HFFc6 (cell line): ENCODE data around the gene CASP12. TPM values are rescaled to one million over a fixed set of nuclear protein-coding genes. Genes with fewer than 3 reads are reported as not detected.
A peak's percentile ranks its signal among the peaks of the same experiment; 100 is the strongest.

Experiments
- DNase-seq: peaks from one replicate; pipeline ENCODE4 v3.0.0-alpha.2; 2018
- H3K27ac Mint-ChIP-seq: 2 replicates; pipeline ENCODE4 v1.8.0; 2020; ENCODE audit warnings: mild to moderate bottlenecking, mixed read lengths
- H3K27me3 Mint-ChIP-seq: 2 replicates; pipeline ENCODE4 v1.8.0; 2021; ENCODE audit warnings: mild to moderate bottlenecking, moderate library complexity, mixed read lengths; ENCODE audit not compliant: insufficient read depth
- H3K36me3 Mint-ChIP-seq: 2 replicates; pipeline ENCODE4 v1.8.0; 2021; ENCODE audit warnings: low read depth, mixed read lengths
- H3K4me1 Mint-ChIP-seq: 2 replicates; pipeline ENCODE4 v1.8.0; 2020; ENCODE audit warnings: low read depth, mixed read lengths
- H3K4me3 Mint-ChIP-seq: 2 replicates; pipeline ENCODE4 v1.8.0; 2020; ENCODE audit warnings: mild to moderate bottlenecking, moderate library complexity, mixed read lengths
- H3K9me3 Mint-ChIP-seq: 2 replicates; pipeline ENCODE4 v1.8.0; 2020; ENCODE audit warnings: mild to moderate bottlenecking, mixed read lengths
- total RNA-seq, 6 experiments: library from RNA; stranded (reverse); fragmentation: NEBNext Ultra II Directional; extraction: Animal tissue kit (Norgen Biotek cat#: 25700); gene quantifications; 2 replicates in 1 of 6; 3 replicates in 5 of 6; pipeline ENCODE4 v1.2.3, GENCODE V29; 2021
- TF ChIP-seq, protein P1 (sequence below): fragments of 200-600 bp; sonication (generic); IDR thresholded peaks from 2 replicates; pipeline ENCODE4 v1.5.0; 2021; ENCODE audit warnings: antibody characterized with exemption, mild to moderate bottlenecking

CASP12 gene
- total RNA-seq, 6 experiments from 2014 or later = not detected

GRCh38 chr11:104928811-104929210, 30.6 kb upstream of the CASP12 start:
- no peak overlapping the region for H3K27ac Mint-ChIP-seq
- no peaks in the 10 kb centered on the region for H3K27me3 Mint-ChIP-seq
- H3K36me3 Mint-ChIP-seq = no peaks in the 10 kb centered on the region
- TF ChIP-seq, protein P1, sequence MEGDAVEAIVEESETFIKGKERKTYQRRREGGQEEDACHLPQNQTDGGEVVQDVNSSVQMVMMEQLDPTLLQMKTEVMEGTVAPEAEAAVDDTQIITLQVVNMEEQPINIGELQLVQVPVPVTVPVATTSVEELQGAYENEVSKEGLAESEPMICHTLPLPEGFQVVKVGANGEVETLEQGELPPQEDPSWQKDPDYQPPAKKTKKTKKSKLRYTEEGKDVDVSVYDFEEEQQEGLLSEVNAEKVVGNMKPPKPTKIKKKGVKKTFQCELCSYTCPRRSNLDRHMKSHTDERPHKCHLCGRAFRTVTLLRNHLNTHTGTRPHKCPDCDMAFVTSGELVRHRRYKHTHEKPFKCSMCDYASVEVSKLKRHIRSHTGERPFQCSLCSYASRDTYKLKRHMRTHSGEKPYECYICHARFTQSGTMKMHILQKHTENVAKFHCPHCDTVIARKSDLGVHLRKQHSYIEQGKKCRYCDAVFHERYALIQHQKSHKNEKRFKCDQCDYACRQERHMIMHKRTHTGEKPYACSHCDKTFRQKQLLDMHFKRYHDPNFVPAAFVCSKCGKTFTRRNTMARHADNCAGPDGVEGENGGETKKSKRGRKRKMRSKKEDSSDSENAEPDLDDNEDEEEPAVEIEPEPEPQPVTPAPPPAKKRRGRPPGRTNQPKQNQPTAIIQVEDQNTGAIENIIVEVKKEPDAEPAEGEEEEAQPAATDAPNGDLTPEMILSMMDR = no peak
- H3K4me1 Mint-ChIP-seq = no peaks in the 10 kb centered on the region
- peaks cover 21% of the 10 kb centered on the region for H3K9me3 Mint-ChIP-seq
- DNase-seq = no peak
- no peak overlapping the region for H3K4me3 Mint-ChIP-seq

- H3K27me3 Mint-ChIP-seq = no peaks in the 10 kb centered on the region
- H3K9me3 Mint-ChIP-seq = peaks cover 21% of the 10 kb centered on the region
- no peak overlapping the region for H3K27ac Mint-ChIP-seq
- H3K4me3 Mint-ChIP-seq = no peak overlapping the region
- TF ChIP-seq, protein P1 = no peak
- H3K4me1 Mint-ChIP-seq = no peaks in the 10 kb centered on the region
- DNase-seq = no peak
- H3K36me3 Mint-ChIP-seq = no peaks in the 10 kb centered on the region
Measured at GRCh38 chr11:104926771-104927611, 28.7 kb upstream of the CASP12 start.

DNA sequence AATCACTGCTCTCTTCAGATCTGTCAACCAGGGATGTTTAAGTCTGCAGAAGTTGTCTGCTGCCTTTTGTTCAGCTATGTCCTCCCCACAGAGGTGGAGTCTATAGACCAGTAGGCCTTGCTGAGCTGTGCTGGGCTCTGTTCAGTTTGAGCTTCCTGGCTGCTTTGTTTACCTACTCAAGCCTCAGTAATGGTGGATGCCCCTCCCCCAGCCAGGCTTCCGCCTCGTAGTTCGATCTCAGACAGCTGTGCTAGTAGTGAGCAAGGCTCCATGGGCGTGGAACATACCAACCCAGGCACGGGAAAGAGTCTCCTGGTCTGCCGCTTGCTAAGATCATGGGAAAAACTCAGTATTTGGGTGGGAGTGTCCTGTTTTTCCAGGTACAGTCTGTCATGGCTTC, 27.6 kb upstream of the CASP12 start:
- Mint-ChIP-seq H3K27me3 (peaks cover 2% of the 10 kb centered on the region; the same call in 1 of the 2 replicates), H3K4me1 (no peaks in the 10 kb centered on the region), H3K36me3 (no peaks in the 10 kb centered on the region), H3K4me3 (no peak overlapping the region), H3K27ac (no peak overlapping the region), H3K9me3 (peaks cover 21% of the 10 kb centered on the region)
- no peak for DNase-seq
- TF ChIP-seq, protein P1 = no peak

DNA sequence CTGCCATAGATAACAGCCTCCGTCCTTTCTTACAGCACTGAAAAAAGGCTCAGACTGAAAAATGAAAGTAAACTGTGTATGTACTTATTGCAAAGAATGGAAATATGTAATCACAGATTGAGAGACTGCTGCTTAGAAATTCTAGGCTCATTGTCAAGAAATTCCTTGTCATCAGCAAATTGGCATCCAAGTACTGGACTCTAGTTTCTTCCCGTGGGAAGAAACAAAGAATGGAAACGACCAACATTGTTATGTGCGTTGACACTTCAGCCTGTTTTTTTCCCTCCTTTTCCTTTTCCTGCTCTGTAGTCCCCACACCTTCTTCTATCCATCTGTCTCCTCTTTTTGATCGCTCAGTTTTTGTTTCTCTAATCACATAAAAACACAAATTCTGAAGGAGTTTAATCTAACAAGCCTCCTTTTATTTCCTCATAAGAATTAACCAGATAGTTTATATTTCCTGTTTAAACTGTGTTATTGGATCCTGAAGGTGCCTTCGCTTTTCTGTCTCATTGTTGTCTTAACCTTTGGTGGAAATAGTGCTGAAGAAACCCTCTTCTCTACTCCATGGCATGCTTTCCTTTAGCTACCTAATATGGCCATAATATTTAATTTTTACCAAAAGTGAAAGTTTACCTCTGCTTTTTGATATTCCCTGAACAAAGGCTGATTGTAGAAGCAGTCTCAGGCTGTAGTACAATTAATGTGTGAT, 20.0 kb upstream of the CASP12 start:
- Mint-ChIP-seq H3K4me3 (peak overlapping the region; percentile 83), H3K9me3 (no peaks in the 10 kb centered on the region), H3K36me3 (no peaks in the 10 kb centered on the region), H3K27ac (peak overlapping the region; percentile 56; the same call in 1 of the 2 replicates), H3K27me3 (peaks cover 2% of the 10 kb centered on the region; the same call in 1 of the 2 replicates), H3K4me1 (peaks cover 23% of the 10 kb centered on the region)
- TF ChIP-seq, protein P1 = no peak
- peak; percentile 27 for DNase-seq

DNA sequence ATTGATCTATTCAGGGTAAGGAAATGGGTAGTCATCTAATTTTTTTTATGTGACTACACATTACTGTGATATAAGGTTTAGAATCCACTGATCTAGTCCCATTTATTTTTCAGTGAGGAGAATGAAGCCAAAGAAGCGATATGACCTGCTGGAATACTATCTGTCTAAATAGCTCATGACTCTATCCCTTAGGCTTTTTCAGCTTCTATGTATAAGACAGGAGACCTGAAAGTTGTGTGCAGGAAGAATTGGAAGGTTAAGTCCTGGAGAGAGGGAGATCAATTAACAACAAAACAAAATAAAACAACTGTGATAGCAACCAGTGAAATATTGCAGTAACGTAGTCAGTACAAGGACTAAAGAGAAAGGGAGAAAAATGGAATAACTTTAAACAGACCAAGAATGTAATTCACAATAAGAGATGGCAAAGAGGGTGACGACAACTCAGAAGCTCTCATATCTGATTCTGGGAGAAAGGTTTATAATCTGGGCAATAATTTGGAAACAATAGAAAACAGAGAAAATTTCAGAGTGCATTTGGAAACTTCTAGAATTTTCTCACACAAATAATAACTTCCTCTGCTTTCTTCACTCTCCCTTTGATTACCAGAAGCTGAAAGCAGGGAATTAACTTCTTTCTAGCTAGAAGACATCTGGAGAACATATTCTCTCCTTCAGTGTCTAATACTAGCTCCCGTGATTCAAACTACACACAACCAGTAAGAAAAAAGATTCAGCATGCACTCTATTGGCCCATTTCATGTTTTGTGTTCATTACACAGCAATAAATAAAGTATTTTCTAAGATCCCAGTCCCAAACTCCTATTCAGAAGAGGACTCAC, 19.2 kb upstream of the CASP12 start:
- DNase-seq = no peak
- TF ChIP-seq, protein P1 = no peak
- no peaks in the 10 kb centered on the region for H3K9me3 Mint-ChIP-seq
- H3K27ac Mint-ChIP-seq = peak overlapping the region; percentile 45; the same call in 1 of the 2 replicates
- no peaks in the 10 kb centered on the region for H3K36me3 Mint-ChIP-seq
- H3K27me3 Mint-ChIP-seq = peaks cover 2% of the 10 kb centered on the region; the same call in 1 of the 2 replicates
- peak overlapping the region; percentile 83 for H3K4me3 Mint-ChIP-seq
- H3K4me1 Mint-ChIP-seq = peaks cover 23% of the 10 kb centered on the region
